Activated T-cell treated with anti-CD3 and anti-CD28 coated beads for 48 hours (primary cell): ENCODE measurements around the gene CRTC1.
"Not testable (repeated sequence)": the region's sequence is repeated elsewhere in the genome, so short reads cannot be mapped to it uniquely, and the experiment has no call there.

ENCODE experiments used
- DNase-seq: peaks from one replicate; pipeline ENCODE4 v3.0.0-alpha.2; 2020; ENCODE audit warnings: low read depth

CRTC1 gene

DNA sequence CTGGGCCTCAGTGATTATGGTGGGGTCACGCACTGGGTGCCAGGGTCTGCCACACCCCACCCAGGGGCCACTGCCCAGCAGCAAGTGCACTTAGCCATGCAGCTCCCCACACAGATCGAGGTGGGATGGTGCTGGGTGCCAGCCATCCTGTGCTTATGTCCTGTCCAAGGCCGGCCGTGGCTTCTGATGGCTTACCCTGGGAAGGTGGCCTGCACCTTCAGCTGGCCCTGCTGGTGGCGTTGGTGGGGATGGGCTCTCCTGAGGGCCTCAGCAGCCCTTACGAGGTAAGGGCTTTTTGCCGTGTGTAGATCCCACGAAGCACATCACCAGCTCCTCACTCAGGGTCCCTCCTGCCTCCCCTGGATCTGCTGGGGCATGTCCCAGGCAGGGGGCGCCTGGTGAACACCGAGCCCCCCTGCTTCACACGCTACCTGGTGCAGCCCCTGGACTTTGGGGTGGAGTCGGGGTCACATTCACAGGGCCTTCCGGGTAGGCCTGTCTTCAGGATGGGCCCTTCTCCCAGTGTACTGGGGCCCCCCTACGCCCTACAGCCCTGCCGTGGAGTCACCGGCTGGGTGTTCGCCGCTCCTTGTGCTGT is 46.6 kb downstream of the CRTC1 start:
- no peak for DNase-seq

DNA sequence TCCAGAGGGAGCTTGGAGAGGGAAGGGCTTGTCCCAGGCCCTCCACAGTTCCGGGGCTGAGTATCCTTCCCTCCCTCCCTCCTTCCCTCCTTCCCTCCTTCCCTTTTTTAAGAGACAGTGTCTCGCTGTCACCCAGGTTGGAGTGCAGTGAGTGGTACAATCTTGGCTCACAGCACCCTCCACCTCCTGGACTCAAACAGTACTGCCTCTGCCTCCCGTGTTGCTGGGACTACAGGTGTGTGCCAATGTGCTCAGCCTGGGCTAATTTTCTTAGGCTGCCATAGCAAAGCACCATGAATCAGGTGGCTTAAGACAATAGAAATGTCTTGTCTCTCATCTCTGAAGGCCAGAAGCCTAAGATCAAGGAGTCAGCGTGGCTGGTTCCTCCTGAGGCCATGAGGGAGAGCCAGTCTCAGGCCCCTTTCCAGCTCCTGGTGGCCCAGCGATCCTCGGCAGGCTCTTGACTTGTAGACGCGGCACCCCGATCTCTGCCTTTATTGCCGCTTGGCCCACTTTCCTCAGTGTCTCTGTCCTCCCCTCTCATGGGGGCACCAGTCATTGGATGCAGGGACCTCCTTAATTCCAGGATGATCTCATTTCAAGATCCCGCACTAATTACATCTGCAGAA is 47.5 kb downstream of the CRTC1 start:
- no peak for DNase-seq

DNA sequence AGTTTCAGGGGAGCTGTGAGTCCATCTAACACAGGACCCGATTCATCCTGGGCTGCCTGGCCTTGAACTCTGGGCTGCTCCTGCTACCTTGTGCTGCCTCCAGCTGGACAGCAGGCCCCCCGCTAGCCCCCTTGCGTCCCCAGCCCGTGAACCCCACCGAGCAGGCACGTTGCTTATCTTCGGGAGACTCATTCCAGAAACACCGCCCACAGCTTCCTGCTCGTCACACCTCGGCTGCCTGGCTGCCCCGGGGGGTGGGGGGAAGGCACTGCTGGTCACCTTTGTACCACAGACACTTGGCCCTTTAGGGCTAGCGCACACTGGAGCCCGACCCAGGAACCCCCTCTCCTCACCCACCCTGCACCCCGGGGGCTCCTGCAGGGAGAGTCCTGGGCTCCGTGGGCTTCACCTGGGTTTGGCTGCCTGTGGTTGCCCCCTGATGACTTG is 48.1 kb downstream of the CRTC1 start:
- DNase-seq: no peak

DNA sequence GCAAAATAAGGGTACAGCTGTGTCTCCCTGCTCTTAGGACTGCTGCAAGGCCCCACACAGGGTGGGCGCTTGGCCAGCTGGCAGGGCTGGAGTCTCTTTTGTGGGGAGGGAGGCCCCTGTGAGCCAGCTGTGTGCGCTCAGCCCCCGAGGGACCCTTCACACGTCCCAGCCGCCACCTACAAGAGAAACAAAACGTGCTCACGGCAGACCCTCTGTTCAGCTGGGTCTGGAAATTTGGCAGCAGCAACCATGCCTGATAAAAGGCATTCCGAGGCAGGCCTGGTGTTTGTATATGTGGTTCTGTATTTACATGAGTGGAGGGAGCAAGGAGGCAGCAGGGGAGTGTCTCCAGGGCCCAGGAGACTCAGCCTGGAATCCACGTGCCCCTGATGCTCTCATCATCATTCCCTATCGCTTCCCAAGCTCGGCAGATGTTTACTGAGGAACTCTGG is 49.7 kb downstream of the CRTC1 start:
- no peak for DNase-seq

DNA sequence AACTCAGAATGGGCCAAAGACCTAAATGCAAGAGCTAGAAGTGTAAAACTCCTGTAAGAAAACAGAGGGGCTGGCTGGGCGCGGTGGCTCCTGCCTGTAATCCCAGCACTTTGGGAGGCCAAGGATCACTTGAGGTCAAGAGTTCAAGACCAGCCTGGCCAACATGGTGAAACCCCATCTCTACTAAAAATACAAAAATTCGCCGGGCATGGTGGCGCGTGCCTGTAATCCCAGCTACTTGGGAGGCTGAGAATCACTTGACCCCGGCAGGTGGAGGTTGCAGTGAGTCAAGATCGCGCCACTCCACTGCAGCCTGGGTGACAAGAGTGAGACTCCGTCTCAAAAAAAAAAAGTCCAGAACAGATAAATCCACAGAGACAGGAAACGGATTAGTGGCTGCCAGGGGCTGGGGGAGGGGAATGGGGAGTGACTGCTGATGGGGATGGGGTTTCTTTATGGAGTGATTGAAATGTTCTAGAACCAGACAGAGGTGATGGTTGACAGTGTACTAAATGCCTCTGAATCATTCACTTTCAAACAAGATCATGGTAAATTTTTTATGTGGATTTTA is 50.4 kb downstream of the CRTC1 start:
- DNase-seq: not testable (repeated sequence)

DNA sequence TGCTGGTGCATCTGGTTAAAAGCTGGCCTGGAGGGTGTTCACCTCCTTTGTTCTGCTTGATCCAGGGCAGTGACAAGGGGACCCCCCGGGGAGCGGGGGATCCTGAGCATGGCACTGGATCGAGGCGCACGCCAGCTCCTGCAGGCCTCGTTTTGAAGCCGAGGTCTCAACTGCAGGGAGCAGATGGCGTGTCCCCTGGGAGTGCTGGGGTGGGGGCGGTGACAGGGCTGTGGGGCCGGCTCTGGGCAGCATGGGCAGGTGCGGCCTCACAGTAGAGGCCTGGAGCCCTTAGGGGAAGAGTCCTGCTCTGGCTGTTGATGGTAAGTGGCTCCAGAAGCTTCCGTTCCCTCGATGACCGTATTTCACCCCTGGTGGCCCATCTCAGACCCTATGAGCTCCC is 51.8 kb downstream of the CRTC1 start:
- no peak for DNase-seq

DNA sequence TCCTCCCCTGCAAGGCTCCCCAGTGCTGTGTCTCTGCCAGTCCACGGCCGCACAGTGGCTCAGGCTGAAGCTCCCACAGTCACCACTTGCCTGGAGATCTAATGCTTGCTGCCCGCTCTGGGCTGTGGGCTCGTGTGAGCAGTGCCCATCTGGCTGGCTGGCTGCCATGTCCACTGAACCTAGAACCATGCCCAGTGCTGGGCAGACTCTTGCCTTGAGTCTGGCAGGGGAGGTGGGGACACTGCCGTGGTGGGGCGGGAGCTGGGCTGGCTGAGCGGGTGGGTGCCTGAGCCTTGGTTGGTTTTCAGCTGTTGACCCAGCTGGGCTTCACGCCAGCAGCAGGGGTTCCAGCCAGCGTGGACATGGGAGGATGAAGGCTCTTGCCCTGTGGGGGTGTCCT is 52.3 kb downstream of the CRTC1 start:
- DNase-seq: no peak

DNA sequence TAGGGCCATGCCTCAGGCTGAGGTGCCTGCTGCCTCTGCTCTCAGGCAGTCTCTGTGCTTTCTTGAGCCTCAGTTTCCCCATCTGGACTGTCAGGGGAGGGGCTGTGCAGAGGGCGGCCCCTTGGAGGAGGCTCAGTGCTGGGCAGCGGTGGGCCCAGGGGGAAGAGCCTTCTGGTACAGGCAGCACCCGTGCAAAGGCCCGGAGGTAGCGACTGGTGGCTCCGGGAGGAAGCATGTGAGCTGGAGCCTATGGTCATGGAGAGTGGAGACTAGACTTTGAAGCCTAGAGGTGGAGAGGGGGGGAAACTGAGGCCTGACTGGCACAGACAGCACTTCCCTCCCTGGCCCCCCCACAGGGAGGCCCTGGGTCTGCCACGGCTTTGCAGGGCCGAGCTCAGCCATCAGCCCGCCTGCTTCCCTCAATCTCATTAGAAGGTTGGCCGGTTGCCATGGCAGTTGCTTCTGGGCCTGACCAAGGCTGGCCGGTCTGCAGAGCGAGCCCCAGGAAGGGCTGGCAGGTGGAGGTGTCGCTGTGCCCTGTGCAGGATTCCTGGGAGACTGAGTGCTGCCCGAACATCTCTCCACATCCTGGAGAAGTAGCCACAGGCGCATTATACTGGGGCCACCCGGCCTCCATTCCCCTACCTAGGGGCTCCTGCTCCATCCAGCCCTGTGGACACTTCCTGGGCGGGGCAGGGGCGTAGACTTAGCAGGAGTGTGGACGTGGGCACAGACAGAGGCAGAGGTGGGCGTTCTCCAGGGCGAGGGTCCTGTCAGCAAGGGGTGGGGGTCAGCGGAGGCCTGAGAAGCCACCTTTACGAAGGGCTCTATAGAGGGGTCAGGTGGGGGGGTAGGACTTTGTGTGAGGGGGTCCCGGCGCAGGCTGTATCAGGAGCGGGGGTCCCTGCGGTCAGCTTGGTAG is 53.2 kb downstream of the CRTC1 start:
- no peak for DNase-seq

DNA sequence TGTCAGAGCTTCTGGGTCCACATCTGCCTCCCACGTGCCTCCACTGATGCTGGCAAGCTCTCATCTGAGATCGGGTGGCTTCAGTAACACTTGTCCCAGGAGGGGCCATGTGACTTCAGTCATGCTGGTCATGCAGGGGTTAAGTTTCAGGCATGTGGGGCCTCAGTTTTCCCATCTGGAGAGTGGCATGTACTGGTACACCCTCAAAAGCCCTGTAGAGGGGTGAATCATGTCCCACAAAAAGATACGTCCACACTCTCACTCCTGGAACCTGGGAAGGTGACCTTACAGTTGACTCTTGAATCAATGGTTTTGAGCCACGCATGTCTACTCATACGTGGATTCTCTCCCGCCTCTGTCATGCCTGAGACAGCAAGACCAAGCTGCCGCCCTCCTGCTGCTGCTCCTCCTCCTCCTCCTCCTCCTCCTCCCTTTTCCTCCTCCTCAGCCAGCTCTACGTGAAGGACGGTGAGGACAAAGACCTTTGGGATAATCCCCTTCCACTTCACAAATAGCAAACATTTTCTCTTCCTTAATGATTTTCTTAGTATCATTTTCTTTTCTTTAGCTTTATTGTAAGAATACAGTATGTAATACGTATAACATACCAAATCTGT is 54.0 kb downstream of the CRTC1 start:
- DNase-seq: no peak

DNA sequence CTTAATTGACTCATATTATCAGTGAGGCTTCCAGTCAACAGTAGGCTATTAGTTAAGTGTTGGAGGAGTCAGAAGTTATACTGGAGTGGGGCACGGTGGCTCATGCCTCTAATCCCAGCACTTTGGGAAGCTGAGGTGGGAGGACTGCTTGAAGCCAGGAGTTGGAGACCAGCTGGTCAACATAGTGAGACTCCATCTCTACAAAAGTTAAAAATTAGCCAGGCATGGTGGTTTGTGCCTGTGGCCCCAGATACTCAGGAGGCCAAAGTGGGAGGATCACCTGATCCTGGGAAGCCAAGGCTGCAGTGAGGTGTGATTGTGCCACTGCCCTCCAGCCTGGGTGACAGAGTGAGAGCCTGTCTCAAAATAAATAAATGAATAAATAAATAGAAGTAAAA is 54.5 kb downstream of the CRTC1 start:
- DNase-seq: no peak

DNA sequence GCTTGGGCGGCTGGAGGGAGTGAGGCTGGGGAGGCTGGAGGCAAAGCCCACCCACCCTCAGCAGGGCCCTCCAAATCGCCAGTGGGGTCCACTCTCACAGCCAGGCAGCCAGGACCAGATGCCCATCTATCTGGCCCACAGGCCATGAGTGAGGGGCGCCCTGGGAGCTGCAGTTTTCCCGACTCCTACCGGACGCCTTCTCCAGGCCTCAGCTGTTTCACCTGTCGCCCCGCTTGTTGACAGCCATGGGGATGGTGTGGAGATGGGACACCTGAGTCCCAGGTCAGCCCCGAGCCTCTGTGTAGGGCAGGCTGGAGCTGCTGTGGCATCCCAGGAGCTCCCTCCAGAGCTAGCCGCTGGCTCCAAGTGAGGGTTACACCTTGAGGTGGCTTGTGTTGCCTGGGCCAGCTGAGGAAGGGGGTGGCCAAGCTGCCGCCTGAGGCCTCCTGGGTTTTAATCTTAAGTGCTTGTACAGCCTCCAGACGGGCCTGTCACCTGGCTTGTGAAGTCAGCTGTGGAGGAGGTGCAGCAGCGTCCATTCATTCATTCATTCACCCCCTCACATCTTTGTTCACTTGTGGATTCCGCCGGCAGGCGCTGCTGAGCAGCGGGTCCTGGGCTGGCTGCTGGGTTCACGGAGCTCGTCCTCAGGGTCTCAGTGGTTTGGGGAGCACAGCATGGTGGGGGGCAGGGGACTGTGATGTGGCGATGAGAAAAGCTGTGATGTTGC is 55.6 kb downstream of the CRTC1 start:
- no peak for DNase-seq

DNA sequence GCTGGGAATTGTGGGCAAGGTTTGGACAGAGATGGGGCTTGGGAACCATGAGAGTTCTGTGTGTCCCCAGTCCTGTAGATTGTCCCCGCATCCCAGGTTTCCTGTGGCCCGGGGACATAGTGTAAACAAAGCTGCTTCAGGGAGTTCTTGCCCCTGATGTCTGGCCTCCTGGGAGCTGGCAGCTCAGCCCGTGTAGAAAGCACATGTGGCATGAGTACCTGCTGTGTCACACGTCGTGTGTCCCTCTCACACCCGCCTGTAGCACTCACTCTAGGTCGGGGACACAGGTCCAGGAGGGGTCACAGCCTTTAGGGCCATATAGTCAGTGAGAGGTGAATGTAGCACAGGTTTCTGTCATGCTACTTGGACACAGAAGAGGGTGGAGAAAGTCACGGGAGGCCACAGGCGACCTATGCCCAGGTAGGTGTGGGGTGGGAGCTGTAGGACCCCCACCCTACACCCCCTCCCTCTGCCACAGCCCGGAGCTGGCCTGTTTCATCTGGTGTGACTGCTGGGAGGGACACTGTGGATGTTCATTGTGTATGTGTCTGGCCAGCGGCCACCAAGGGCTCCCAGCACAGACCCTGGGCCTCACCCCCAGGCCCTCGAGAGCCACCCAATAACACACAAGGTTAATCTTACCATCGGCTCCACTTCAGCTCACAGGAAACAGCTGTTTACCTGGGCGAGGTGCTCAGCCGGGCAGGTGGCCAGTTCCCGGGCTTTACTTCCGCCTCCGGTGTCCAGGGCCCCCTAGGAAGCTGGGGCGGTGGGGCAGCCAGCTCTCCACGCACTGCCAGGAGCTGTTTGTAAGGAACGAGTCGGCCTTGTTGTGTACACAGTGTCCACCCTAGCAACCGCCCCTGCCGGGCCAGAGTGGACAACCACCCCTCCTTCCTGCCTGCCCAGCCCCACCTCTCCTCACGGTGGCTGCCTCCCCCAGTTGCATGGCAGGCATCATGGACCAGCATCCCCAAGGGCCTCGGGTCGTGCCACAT is 57.9 kb downstream of the CRTC1 start:
- no peak for DNase-seq

DNA sequence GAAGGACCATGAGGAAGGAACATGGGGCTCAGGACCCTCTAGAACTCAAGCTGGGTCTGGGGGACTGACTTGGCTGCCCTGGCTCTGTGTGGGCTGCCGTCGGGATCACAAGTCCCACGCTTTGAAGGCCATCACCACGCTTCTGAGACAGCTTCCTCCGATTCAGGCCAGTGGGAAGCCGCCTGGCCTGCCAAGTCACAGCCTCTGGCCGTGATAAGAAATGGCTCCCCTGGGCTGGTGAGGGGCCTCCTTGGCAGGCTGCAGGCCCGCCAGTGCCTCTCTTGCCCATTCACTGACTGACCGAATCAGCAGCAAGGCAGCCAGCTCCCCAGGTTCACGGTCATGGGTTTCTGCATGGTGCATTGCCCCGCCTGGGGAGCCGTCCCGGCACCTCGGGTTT is 58.8 kb downstream of the CRTC1 start:
- DNase-seq: no peak

DNA sequence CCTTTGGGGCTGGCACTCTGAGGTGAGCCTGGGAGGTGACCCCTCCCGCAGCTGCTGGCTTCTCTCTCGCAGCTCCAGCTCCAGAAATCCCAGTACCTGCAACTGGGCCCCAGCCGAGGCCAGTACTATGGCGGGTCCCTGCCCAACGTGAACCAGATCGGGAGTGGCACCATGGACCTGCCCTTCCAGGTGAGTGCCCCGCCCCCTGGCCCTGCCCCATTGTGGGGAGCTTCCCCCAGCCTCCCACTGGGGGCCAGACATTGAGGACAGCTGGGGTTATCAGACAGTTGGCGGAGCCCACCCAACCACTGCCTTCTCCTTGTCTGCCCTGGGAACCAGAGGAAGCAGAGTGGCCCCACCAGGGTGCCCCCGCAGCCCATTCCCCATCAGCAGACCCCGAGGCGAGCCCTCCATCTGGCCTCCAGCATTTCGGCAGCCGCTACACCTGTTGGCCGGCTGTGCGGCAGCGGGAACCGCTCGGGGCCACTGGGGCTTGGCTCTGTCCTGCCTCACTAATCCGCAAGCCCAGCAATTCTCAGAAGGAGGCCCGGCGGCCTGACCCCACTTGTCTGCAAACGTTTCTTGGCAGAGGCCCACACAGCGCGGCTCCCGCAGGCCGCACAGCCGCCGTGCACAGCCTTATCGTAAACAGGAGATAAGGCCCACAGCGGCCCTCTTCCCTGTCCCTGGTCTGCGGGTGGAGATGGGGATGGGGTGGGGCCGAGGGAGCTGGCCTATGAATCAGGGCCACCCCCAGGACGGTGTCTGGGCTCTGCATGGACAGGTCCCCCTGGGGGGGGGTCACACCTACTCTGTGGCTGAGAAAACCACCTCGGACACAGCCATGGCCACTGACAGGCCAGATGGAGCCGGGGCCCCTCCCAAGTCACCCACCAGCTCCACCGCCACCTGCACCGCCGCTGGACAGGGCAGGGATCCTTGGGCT is 59.6 kb downstream of the CRTC1 start:
- DNase-seq: no peak

DNA sequence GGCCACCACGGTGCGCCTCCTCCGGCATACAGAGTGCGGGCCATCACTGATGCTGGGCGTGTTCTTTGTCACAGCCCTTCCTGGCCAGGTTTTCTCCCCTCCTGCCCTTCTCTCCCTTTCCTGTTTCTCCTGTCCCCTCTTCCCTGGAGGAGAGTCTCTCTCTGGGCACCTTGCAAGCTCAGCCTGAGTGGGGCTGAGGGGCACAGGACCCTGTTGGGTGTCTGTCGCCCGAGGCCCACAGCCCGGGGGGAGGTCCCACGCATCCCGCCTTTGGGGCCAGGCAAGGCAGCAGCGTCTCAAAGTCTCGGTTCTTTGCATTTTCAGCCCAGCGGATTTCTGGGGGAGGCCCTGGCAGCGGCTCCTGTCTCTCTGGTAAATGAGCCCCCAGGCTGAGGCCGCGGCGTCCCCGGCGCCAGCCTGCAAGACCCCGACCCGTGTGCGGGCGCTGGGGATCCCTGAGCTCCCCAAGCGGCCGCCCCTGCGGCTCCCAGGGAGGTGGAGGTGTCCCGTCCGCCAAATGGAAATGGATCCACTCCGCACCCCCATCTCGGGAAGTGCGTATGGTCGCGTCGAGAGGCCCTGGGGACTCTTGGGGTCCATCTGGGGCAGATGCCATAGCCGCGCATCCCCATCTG is 60.4 kb downstream of the CRTC1 start:
- DNase-seq: no peak

DNA sequence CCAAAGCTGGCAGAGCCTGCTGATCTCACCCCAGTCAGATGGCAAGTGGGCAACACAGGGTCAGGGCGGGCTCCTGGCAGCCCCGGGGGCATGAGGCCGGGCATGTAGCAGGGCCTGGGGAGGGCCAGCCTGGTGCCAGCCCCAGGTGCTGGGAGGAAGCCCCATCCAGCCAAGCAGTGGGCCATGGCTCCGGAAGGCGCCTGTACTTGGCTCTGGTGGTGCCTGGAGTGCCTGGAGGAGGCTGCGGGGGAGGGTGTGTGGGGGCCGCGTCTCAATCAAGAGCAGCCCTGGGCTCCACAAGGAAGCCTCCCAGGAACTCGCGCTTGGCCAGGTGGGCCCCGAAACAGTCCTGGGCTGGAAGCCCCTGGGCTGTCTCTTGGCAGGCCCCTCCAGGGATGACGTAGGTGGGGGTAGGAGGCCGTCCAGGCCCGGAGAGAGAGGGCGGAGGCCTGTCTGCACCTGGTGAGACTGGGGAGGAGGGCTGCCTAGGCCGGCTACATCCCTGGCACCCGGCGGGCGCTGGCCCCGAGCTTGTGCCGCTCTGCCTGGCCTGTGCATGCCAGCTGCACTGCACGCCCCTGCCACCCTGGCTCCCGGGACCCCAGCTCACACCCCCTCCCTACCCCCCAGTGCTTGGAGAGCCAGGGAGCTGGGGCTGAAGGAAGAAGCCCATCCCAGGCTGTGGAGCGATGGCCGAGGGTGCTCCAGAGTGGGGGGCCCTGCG is 61.7 kb downstream of the CRTC1 start:
- DNase-seq: no peak

DNA sequence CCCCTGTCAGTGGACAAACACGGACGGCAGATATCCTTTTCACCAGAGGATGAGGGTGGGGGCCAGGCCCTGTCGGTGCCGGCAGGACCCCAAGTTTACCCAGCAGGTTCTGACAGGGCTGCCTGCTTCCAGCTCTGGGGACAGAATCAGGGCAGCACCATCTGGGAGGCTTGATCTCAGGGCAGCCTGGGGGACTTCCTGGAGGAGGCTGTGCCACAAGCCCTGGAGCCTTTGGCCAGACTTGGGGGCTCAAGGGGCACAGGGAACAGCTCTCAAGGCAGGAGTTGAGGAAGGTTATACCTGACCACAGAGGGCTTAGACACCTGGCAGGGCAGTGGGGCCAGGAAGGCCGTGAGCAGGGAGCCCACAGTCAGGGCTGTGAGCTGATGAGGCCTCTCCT is 62.5 kb downstream of the CRTC1 start:
- no peak for DNase-seq
